CD4-positive, alpha-beta T cell treated with Interleukin-21 for 1 hour (primary cell): ENCODE results near the gene FIGN.

ENCODE experiments used
- DNase-seq: peaks from one replicate; pipeline ENCODE4 v3.0.0-alpha.2; 2020

Gene FIGN

GRCh38 chr2:163701399-163702195 lies 34.2 kb downstream of the FIGN start:
- DNase-seq = no peak

GRCh38 chr2:163698857-163699256 lies 37.0 kb downstream of the FIGN start:
- DNase-seq = no peak

DNA sequence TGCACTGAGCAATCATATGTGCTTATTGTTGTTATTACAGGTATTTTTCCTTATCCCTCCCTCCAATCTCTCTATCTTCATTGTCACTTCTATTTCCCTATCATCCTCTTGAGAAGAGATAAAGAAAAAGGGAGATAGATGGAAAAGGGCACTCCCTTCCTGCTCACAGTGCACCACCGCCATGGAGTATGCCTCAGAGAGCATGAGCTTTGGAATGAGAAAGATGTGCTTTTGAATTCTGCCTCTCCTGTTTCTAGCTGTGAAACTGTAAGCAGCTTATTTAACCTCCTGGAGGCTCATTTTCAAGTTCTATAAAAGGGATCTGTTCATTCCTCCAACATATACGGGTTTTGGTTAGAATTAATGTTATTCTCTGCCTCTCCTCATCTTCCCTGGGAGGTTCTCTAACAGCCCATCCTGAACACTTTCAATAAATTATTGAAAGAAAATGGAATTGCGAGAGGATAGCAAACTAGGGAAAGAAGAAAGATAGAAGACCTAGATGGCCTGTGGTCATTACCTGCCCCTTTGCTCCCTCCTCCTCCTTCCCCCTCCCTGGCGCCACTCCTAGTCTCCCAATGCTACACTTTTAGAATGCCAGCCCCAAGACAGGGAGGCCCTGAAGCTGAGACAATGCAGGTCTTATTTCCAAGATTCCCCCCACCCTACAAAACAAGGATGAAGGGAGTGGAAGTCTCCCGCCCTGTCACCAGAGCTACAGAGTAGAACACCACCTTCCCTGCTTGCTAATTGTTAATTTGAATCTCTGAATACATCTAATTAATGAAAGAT lies 37.8 kb downstream of the FIGN start:
- DNase-seq = no peak

GRCh38 chr2:163697429-163697828 lies 38.4 kb downstream of the FIGN start:
- no peak for DNase-seq

GRCh38 chr2:163693484-163693883 lies 42.3 kb downstream of the FIGN start:
- no peak for DNase-seq

GRCh38 chr2:163692611-163693482 lies 43.0 kb downstream of the FIGN start:
- DNase-seq = no peak

- no peak for DNase-seq
Measured at GRCh38 chr2:163692081-163692480, 43.7 kb downstream of the FIGN start.

DNA sequence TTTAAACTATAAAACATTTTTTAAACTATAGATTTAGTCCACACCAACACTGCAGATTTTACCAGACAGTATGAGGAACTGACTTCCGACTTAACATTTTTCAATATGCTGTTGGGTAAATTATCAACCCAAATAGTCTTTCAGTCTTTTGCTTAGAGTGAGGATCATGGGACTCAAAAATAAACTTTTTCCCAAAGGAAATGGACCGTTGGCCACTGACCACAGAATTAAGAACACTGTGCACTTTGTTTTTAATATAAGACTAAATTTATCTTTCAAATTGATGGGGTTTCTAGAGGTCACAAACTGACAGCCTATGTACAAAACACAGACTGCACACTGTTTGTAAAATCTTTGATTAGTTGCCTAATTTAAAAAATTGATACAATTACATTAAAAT lies 44.9 kb downstream of the FIGN start:
- no peak for DNase-seq

- no peak for DNase-seq
Measured at GRCh38 chr2:163687217-163687616, 48.6 kb downstream of the FIGN start.

GRCh38 chr2:163686289-163686688 lies 49.5 kb downstream of the FIGN start:
- no peak for DNase-seq

- no peak for DNase-seq
Measured at GRCh38 chr2:163682695-163683094, 53.1 kb downstream of the FIGN start.

DNA sequence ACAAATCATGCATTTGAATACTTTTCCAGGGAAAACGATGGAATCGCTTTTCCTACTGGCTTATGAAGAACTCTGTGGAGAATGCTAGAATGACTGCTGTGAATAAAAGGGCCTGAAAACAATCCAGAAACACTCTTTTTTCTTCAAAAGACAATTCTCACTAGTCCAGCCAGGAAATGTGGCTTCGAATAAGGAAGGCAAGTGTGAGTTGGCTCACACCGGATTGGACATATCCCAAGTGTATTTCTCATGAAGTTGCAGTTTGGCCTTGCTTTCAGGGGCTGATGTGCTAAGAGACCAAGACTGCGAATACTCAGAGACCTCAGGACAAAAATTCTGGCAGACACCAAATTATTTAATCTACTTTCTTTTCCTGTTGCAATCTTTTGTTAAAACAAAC lies 54.1 kb downstream of the FIGN start:
- DNase-seq = no peak

GRCh38 chr2:163675388-163675787 lies 60.4 kb downstream of the FIGN start:
- no peak for DNase-seq

DNA sequence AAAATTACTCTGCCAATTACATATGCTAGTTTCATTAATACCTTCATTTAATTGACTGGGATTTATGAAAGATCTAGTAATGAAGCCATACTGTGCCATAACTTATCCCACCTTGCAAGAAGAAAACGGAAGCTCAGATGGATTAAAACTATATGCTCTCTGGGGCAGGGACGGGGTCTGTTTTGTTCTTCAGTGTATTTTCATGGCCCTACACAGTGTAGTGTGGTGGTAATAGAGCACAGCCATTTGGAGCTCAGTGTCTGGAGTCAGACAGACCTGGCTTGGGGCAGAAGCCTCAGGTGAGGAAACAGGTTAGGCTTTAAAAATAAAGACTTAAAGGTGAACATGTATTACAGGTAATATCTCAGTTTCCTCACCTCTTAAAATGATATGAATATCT lies 62.3 kb downstream of the FIGN start:
- DNase-seq = no peak

- DNase-seq = no peak
Measured at GRCh38 chr2:163670929-163671328, 64.9 kb downstream of the FIGN start.

DNA sequence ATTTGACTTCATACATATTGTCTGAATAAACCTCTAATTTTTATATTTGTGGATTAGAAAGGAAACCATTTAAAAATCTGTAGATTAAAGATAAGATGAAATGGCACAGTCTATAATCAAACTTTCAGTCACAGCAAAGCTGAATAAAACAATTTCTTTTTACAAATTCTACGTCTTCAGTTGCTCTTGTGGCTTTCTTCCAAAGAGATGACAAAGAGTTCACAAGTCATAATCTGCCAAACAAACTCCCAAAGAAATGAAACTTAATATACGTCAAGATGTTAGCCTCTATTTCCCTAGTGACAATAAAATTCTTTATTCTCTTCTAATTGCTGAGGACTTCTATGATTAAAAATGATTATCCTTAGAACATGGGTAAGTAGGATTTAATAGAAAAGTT lies 66.3 kb downstream of the FIGN start:
- DNase-seq = no peak

DNA sequence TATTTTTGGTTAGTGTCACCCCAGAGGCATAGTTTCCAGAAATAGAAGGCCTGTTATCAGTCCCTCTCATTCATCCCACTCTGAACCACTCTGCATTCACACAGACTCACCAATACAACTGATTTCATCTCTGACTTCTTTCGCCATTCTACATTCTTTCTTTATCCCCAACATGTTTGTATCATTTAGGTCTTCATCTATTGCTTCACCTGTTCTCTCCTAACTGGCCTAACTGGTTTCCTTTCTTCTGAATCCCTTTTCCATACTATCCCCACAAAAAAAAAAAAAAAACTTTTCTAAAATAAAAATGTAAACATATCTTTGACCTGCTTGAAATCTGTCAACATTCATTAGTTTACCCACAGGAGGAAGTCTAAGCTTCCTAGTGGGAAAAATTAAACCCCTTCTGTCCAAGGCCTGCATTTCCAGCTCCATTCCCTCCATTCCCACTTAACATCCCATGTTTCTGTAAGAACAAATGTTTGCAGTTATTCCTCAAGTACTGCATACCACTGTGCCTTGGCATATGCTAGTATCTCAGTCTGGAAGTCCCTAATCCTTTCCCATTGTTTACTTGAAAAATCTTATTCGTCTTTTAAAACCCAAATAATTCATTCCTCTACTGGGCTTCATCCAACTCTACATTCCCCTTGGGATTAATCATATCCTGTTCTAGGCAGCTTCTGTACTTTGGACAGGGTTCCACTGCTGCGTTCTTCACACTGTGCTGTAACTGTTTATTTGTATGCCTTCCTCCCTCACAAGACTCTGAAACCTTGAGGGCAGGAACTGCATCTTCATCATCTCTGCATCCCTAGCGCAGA lies 68.5 kb downstream of the FIGN start:
- DNase-seq = no peak

GRCh38 chr2:163665817-163666216 lies 70.0 kb downstream of the FIGN start:
- DNase-seq = no peak

DNA sequence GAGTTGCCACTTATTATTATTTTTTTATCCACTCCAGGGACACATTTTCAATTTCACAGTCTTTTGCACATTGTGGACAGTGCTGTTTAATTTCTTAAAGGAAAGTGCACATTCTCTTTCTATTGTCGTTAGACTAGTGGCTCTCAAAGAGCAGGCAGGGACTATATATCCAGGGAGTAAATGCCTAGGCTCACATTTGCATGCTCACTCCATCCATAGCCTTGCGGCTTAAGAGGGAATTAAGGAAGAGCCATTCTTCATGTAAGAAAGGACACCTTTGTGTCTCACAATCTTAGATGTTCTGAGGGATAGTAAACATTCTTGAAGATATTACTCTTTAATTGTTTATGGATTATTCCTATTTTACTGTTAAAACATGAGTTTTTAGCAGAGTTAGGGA lies 70.8 kb downstream of the FIGN start:
- DNase-seq = no peak

DNA sequence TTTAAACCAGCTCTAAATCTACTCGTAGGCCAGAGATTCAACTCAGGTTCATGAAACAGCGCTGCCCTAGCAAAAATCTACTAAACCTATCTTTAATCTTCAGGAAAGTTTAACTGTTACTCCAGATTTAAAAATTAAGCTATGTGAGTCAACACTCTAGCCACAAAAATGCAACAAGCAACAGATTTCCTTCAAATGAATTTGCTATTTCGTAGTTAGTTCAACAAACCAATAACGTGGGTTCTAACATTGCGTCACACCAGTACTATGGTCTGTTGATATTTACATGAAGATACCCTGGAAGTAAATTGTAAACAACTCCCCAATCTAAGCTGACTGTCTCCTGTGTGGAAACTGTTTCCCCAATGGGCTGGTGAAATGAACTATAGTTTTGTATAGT lies 71.2 kb downstream of the FIGN start:
- no peak for DNase-seq

DNA sequence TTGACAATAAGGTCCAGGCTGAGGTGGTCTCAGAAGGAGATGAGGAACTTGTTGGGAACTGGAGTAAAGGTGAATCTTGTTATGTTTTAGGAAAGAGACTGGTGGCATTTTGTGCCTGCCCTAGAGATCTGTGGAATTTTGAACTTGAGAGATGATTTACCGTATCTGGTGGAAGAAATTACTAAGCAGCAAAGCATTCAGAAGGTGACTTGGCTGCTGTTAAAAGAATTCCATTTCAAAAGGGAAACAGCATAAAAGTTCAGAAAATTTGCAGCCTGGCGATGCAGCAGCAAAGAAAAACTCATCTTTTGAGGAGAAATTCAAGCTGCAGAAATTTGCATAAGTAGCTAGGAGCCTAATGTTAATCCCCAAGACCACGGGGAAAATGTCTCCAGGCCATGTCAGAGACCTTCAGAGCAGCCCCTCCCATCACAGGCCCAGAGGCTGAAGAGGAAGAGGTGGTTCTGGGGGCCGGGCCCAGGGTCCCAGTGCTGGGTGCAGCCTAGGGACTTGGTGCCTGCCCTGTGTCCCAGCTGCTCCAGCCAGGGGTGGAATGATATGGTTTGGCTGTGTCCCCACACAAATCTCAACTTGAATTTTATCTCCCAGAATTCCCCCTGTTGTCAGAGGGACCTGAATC lies 73.5 kb downstream of the FIGN start:
- no peak for DNase-seq

DNA sequence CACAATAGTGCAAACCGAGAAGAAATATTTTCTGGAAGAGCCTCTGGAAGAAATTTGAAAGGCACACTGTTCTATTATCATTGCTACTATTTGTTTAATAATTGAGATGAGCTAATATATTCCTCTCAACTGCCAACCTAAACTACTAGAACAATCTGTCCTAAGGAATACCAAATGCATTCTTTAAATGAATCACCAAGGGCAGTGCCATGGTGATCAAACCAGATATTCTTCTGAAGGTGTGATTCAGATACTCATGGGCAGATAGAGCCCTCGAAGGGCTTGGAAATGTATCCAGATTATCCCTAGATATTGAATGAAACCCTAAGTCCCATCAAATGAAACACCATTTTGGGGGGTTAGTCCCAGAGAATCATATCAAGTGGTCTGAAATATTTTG lies 76.6 kb downstream of the FIGN start:
- DNase-seq = no peak
